ENCODE data around the gene ZBTB32.

DNA sequence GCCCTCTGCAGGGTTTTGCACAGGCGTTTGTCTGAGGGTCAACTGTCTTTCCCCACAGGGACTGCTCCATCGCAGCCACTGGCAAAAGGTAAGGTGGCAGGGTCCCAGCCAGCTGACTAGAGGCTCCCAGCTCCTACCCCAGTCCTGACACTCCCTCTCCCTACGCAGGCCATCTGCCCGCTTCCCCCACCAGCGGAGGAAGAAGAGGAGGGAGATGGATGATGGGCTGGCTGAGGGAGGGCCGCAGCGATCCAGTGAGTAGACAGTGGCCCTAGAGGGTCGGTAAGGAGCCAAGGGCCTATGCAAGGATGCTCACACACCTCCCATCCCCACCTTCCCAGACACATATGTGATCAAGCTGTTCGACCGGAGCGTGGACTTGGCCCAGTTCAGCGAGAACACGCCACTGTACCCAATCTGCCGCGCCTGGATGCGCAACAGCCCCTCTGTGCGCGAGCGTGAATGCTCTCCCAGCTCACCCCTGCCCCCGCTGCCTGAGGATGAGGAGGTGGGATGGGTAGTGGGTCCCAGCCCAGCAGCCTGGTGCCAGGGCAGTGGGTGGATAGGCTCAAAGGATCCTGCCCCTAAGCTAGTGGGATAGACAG lies 48.5 kb downstream of the ZBTB32 start:
- TF ChIP-seq, protein P1, sequence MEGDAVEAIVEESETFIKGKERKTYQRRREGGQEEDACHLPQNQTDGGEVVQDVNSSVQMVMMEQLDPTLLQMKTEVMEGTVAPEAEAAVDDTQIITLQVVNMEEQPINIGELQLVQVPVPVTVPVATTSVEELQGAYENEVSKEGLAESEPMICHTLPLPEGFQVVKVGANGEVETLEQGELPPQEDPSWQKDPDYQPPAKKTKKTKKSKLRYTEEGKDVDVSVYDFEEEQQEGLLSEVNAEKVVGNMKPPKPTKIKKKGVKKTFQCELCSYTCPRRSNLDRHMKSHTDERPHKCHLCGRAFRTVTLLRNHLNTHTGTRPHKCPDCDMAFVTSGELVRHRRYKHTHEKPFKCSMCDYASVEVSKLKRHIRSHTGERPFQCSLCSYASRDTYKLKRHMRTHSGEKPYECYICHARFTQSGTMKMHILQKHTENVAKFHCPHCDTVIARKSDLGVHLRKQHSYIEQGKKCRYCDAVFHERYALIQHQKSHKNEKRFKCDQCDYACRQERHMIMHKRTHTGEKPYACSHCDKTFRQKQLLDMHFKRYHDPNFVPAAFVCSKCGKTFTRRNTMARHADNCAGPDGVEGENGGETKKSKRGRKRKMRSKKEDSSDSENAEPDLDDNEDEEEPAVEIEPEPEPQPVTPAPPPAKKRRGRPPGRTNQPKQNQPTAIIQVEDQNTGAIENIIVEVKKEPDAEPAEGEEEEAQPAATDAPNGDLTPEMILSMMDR (IDR thresholded peaks at IDR 0.05; ENCODE audit: insufficient read depth, low read depth, low read length) = no peak
- TF ChIP-seq EZH2 (IDR thresholded peaks at IDR 0.05; ENCODE audit: insufficient read depth, low read length) = no peak
